OCI-LY3 (cell line): ENCODE data around the gene NLGN1.
"Not testable (repeated sequence)": the region's sequence is repeated elsewhere in the genome, so short reads cannot be mapped to it uniquely, and the experiment has no call there.

Source experiments
- H2AFZ ChIP-seq: fragments of 200-600, 300-600 bp; shearing (Covaris generic); 2 replicates; pipeline ENCODE4 v1.6.0; 2014; ENCODE audit warnings: antibody characterized with exemption, low read depth, low read length
- H3K27ac ChIP-seq: fragments of 200-600, 300-600 bp; sonication (generic); 2 replicates; pipeline ENCODE4 v1.5.1; 2014; ENCODE audit warnings: mild to moderate bottlenecking, low read length, moderate library complexity, mixed read lengths
- H3K27me3 ChIP-seq: fragments of 200-600, 300-600 bp; sonication (generic); 2 replicates; pipeline ENCODE4 v1.6.1; 2014; ENCODE audit warnings: low read depth, low read length, mixed read lengths
- H3K36me3 ChIP-seq: fragments of 200-600, 300-600 bp; sonication (generic); replicated peaks from 2 replicates; pipeline ENCODE3; 2014; ENCODE audit warnings: low read depth, low read length, mixed read lengths
- H3K4me1 ChIP-seq: fragments of 300-600, 200-600 bp; sonication (generic); 2 replicates; pipeline ENCODE4 v1.6.1; 2014; ENCODE audit warnings: low read length, mixed read lengths
- H3K4me2 ChIP-seq: fragments of 200-600, 300-600 bp; sonication (generic); 2 replicates; pipeline ENCODE4 v1.6.1; 2014; ENCODE audit warnings: low read length, mixed read lengths
- H3K4me3 ChIP-seq: fragments of 300-600, 200-600 bp; sonication (generic); 2 replicates; pipeline ENCODE4 v1.5.1; 2014; ENCODE audit warnings: antibody characterized with exemption, mild to moderate bottlenecking, low read length, moderate library complexity
- H3K79me2 ChIP-seq: fragments of 300-600, 200-600 bp; shearing (Covaris generic); 2 replicates; pipeline ENCODE4 v1.6.1; 2014; ENCODE audit warnings: mild to moderate bottlenecking, low read length, mixed read lengths
- H3K9ac ChIP-seq: fragments of 300-600, 200-600 bp; shearing (Covaris generic); 2 replicates; pipeline ENCODE4 v1.6.0; 2014; ENCODE audit warnings: mild to moderate bottlenecking, low read length, moderate library complexity
- H3K9me3 ChIP-seq: fragments of 200-600, 300-600 bp; shearing (Covaris generic); 2 replicates; pipeline ENCODE4 v1.6.1; 2014; ENCODE audit warnings: low read length, mixed read lengths; ENCODE audit not compliant: insufficient read depth
- H4K20me1 ChIP-seq: fragments of 200-600, 300-600 bp; sonication (generic); 2 replicates; pipeline ENCODE4 v1.6.1; 2016; ENCODE audit warnings: low read length, mixed read lengths; ENCODE audit not compliant: insufficient read depth
- EZH2phosphoT487 ChIP-seq: fragments of 200-600 bp; shearing (Covaris generic); IDR thresholded peaks from 2 replicates; pipeline ENCODE4 v1.6.1; 2018; ENCODE audit warnings: antibody characterized with exemption, mixed run types, low read depth
- TF ChIP-seq, protein P1 (sequence below): fragments of 200-600, 300-600 bp; sonication (generic); IDR thresholded peaks from 2 replicates; pipeline ENCODE4 v1.5.1; 2014; ENCODE audit warnings: antibody characterized with exemption, low read length, low read depth

The NLGN1 gene

DNA sequence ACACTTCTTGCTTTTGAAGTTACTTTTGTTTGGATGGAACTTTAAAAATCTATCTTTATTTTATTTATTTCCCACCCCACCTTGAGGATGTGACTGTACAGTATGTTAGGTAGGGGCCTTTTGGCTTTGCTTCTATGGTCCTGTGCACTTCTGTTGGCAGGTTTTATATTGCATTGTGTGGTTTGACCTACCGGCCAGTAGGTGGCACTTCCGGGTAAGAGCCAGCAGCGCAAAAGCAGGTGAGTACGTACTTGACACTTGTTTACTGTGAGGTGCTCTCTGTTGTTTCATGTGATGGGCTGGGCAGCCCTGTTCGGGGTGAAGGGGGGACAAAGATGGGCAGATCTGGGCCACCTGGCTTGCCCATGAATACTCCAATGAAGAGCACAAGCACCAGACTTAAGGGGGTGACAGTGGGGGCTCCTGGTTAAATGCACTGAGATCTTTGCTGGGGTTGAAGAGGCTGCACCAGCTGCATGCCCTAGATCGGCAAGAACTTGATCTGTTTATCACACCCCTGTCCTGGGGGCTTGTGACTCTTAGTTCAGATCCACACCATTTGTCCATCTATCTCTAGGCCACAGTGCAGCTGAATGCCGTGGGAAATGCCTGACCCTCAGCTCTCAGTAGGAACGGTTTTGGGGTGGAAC, 131.6 kb downstream of the NLGN1 start:
- Histone ChIP-seq H3K27ac (no peak overlapping the region), H4K20me1 (no peaks in the 10 kb centered on the region), H3K4me2 (peak overlapping the region; percentile 61), H3K9ac (no peak overlapping the region), H3K27me3 (no peaks in the 10 kb centered on the region), H3K79me2 (no peaks in the 10 kb centered on the region), H2AFZ (peak overlapping the region; percentile 85; the same call in 1 of the 2 replicates), H3K9me3 (no peaks in the 10 kb centered on the region), H3K4me1 (peaks cover 4% of the 10 kb centered on the region; the same call in 1 of the 2 replicates), H3K4me3 (peak overlapping the region; percentile 29; the same call in 1 of the 2 replicates), H3K36me3 (no peaks in the 10 kb centered on the region)
- TF ChIP-seq, protein P1, sequence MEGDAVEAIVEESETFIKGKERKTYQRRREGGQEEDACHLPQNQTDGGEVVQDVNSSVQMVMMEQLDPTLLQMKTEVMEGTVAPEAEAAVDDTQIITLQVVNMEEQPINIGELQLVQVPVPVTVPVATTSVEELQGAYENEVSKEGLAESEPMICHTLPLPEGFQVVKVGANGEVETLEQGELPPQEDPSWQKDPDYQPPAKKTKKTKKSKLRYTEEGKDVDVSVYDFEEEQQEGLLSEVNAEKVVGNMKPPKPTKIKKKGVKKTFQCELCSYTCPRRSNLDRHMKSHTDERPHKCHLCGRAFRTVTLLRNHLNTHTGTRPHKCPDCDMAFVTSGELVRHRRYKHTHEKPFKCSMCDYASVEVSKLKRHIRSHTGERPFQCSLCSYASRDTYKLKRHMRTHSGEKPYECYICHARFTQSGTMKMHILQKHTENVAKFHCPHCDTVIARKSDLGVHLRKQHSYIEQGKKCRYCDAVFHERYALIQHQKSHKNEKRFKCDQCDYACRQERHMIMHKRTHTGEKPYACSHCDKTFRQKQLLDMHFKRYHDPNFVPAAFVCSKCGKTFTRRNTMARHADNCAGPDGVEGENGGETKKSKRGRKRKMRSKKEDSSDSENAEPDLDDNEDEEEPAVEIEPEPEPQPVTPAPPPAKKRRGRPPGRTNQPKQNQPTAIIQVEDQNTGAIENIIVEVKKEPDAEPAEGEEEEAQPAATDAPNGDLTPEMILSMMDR = peak; percentile 72
- TF ChIP-seq EZH2phosphoT487 = no peak

DNA sequence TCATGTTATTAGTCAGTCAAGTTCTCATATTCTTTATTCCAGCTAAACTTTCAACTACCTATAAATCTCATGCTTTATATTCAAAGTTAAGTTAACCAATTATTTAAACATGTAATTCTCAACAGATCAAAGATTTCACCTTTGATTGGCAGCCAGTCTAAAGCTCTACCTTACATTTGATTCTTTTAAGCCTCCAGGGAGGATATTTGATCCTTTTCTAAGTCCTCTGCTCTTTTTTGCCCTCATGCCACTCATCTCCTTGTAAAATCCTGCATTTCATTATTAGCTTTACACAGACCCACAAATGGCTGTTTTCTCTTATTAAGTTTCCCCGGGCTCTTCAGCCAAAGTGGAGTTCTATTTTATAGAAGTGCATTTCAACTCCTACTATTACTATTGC, 134.1 kb downstream of the NLGN1 start:
- H3K4me3 ChIP-seq = no peak overlapping the region
- H3K9ac ChIP-seq = no peak overlapping the region
- no peak overlapping the region for H3K4me2 ChIP-seq
- H3K9me3 ChIP-seq = no peaks in the 10 kb centered on the region
- H3K79me2 ChIP-seq = no peaks in the 10 kb centered on the region
- TF ChIP-seq, protein P1 = no peak
- no peak for TF ChIP-seq EZH2phosphoT487
- H4K20me1 ChIP-seq = no peaks in the 10 kb centered on the region
- peaks cover 4% of the 10 kb centered on the region; the same call in 1 of the 2 replicates for H3K4me1 ChIP-seq
- H2AFZ ChIP-seq = no peak overlapping the region
- no peaks in the 10 kb centered on the region for H3K36me3 ChIP-seq
- no peak overlapping the region for H3K27ac ChIP-seq
- H3K27me3 ChIP-seq = no peaks in the 10 kb centered on the region

- no peaks in the 10 kb centered on the region for H3K36me3 ChIP-seq
- H2AFZ ChIP-seq = no peak overlapping the region
- H3K79me2 ChIP-seq = no peaks in the 10 kb centered on the region
- no peak overlapping the region for H3K27ac ChIP-seq
- H4K20me1 ChIP-seq = no peaks in the 10 kb centered on the region
- no peak overlapping the region for H3K9ac ChIP-seq
- TF ChIP-seq EZH2phosphoT487 = no peak
- TF ChIP-seq, protein P1 = no peak
- no peak overlapping the region for H3K4me2 ChIP-seq
- no peaks in the 10 kb centered on the region for H3K4me1 ChIP-seq
- no peaks in the 10 kb centered on the region for H3K9me3 ChIP-seq
- no peaks in the 10 kb centered on the region for H3K27me3 ChIP-seq
- no peak overlapping the region for H3K4me3 ChIP-seq
Observed at GRCh38 chr3:173538410-173538809, 140.9 kb downstream of the NLGN1 start.

DNA sequence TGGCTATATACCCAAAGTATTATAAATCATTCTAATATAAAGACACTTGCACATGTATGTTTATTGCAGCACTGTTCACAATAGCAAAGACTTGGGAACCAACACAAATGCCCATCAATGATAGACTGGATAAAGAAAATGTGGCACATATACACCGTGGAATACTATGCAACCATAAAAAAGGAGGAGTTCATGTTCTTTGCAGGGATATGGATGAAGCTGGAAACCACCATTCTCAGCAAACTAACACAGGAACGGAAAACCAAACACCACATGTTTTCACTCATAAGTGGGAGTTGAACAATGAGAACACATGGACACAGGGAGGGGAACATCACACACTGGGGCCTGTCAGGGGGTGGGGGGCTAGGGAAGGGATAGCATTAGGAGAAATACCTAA, 148.0 kb downstream of the NLGN1 start:
- not testable (repeated sequence) for H3K36me3 ChIP-seq, H3K4me1 ChIP-seq, H4K20me1 ChIP-seq, H3K4me3 ChIP-seq, H3K79me2 ChIP-seq, H3K4me2 ChIP-seq, H2AFZ ChIP-seq, H3K9ac ChIP-seq, H3K27me3 ChIP-seq, H3K9me3 ChIP-seq, H3K27ac ChIP-seq
